ENCODE measurements around the gene PCSK4.
"Not testable (repeated sequence)": the region's sequence is repeated elsewhere in the genome, so short reads cannot be mapped to it uniquely, and the experiment has no call there.

Gene PCSK4

DNA sequence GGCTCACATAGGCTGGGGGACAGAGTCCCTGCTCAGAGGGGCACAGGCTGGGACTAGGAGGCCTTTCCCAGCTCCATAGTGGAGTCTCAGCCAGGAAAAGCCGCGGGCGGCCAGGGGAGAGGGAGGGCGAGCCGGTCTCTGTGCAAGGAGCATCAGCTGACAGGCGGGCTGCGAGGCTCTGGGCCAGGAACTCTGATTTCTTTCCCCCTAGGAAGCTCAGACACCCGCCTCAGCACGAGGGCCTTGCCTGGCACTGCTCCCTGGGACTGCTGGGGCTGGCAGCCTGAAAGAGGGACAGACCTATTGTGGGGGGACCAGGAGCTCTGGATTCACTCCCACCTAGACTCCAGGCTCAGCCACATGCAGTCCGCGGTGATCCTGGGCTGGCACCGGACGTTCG, 31.5 kb upstream of the PCSK4 start:
- DNase-seq, result no peak

DNA sequence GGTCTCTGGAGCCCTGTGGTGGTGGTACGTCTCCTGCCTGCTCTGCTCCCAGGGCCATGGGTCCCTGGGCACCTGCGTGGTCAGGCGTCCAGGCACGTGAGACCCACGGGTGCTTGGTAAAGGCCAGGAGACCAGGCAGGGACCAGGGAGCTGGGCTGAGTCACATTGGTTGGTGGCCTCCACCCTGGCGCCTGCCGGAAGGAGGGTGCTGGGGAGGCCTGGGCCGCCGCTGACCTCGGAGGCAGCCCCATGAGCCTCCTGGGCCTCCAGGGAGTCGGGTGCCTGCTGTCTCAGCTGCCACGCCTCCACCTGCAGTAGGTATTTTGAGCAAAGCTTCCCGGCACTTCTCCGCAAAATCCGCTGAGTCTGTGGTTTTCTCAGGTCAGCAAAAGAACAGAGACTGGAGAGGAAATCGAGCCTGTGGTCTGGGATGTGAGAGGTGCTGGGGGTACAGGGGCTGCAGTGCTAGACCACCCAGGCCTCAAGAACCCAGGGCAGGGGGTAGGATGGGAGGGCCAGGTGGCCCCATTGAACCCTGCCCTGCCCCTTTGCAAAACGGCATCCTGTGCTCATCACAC, 30.1 kb upstream of the PCSK4 start:
- DNase-seq, result no peak

- DNase-seq, result not testable (repeated sequence)
These were observed 29.7 kb upstream of the PCSK4 start for GRCh38 chr19:1519802-1520201.

GRCh38 chr19:1518471-1518870, 28.3 kb upstream of the PCSK4 start:
- DNase-seq, result no peak

- no peak for DNase-seq
These were observed 26.2 kb upstream of the PCSK4 start for GRCh38 chr19:1516395-1516753.

DNA sequence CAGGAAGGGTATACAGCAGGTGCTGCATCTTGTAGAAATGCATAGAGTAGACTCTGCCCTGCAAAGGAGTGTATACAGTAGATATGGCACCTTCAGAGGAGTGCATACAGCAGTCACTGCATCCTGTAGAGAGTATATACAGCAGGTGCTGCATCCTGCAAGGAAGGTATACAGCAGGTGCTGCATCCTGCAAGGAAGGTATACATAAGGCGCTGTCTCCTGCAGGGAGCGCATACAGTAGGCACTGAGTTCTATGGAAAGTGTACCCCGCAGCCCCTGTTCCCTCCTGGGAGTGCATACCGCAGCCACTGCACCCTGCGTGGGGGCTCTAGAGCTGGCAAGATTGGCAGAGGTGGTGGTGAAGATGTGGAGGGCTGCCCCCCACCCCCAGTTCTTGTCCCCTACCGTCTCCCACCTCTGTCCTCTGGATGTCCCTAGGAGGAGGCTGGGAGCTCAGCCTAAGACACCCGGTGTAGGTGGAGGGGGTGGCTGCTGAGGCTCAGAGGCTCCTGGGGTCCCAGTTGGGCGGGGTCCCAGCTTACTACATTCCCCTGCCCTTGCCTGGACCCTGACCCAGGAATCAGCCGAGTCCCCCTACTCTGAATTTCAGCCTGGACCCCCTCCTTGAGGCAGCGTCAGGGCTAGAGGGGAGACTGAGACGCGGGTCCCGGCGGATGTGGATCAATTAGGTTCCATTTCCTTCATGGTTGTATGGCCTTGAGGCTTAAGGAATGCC, 25.0 kb upstream of the PCSK4 start:
- DNase-seq, result no peak

DNA sequence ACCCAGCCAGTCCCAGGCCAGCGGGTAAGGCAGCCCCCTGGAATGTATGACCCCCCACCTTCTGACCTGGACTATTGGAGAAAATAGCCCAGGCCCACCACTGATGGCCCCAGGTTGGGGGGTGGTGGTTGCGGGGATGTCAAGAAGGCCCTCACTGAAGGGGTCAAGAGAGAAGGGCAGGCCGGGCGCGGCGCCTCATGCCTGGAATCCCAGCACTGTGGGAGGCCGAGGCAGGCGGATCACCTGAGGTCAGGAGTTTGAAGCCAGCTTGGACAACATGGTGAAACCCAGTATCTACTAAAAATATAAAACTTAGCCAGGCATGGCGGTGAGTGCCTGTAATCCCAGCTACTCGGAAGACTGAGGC, 24.1 kb upstream of the PCSK4 start:
- no peak for DNase-seq

DNA sequence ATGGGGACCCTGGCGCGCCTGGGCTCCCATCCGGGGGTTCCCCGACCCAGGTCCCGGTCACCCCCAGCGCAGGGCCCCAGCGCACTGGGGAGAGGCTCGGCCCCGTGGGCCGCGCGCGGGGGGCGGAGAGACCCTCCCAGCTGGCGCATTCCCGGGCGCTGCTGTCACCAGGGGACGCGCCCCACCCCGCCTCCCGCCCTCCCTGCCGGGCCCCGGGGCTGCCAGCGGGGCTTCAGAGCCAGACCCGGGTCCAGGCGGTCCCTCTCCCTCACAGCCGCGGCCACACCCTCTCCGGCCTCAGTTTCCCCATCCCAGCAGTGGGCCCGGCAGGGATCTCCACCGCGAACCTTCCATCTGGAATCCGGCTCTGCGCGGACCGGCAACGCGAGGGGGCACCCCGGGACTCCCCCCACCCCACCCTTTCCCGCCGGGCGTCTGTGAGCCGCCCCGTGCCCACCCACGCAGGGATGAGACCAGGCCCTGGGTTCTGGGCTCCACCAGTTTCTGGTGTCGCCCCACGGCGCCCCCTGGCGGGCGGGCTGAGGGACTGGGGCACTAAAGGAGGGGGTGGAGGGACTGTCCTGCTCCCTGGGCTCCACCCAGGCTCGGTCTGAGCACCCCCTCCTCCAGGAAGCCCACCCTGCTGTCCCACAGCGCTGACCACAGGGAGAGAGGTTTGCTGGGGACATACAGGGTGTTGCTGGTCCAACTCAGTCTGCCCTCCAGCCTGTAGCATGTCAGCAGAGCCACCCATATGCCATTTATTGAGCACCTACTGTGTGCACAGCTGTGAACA, 23.5 kb upstream of the PCSK4 start:
- DNase-seq, result no peak

GRCh38 chr19:1512671-1513498, 22.7 kb upstream of the PCSK4 start, which contains the start of gene ADAMTSL5:
ADAMTSL5 (minus strand) TSS chr19:1513019; CDS start chr19:1510943, 2,076 bp downstream.
- no peak for DNase-seq

- no peak for DNase-seq
These were observed 21.5 kb upstream of the PCSK4 start for GRCh38 chr19:1511318-1512317.

GRCh38 chr19:1510807-1511206, 20.7 kb upstream of the PCSK4 start:
- no peak for DNase-seq

DNA sequence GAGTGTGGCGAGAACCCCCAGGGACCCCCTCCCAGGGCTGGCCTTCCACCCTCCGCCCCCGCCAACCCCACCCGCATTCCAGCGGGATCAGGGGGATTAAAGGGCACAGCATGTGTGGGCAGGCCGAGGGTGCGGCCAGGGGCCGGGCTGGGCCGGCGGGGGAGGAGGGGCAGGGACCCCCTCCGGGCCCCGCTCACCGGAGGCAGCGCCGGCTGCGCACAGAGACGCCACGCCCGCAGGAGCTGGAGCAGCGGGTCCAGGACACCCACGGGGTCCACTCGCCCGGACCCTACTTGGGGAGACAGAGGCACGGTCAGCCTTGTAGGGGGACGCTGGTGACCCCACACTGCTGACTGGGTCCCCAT, 20.3 kb upstream of the PCSK4 start:
- DNase-seq, result no peak

DNA sequence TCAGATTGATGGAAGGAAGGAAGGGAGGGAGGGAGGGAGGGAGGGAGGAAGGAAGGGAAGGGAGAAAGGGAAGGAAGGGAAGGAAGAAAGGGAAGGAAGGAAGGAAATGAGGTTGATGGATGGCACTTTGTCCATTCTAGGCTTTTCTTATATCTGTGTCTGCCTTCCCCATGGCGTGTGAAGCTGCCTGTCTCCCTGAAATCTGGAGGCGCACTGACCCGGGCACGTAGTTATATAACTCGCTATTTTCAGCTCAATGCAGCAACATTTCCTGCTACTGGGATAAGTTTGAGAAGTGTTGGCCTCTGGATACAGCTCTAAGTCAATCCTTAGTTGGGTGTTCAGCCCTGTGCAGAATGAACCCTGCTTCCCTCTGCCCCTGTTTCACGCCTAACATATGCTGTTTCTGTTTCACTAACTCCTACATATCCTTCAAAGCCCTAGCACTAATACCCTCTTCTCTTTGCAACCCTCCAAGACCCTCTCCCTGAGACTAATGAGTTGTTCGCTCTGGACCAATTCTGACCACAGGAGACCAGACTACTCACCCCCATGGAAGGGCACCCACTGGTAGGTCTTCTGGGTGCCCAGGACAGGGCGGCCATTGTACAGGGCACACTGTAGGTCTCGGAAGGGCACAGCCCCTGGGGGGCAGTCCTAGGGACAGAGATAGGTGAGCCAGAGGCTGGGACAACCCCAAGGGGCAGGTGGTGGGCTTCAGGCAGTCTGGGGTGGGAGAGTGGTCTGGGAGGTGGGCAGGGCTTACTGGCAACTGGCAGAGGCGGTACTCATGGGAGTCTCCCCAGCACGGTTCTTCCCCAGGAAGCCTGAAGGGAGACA, 19.7 kb upstream of the PCSK4 start:
- DNase-seq, result no peak

GRCh38 chr19:1508507-1508856, 18.3 kb upstream of the PCSK4 start:
- DNase-seq, result no peak

GRCh38 chr19:1507763-1508506, 17.8 kb upstream of the PCSK4 start:
- peak; percentile 79 for DNase-seq

DNA sequence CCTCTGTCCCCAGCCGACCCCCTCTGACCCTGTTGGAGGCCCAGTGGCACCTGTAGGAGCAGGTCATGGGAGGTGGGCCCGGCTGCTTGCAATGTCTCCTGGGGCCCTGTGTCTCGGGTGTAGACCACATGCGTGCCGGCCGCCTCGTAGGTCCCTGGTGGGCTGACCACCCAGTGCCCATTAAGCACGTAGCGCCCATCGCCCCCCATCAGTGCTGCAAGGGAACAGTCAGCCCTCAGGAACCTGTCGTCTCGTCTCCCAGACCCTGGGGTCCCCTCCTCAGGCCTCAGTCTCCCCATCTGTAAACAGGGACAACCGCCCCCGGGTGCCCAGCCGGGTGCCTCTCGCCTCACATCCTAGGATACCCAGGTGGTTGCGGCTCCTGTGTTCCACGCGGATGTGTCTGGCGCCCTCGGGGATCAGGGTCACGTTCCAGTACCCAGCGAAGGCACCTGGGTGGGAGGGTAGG, 17.1 kb upstream of the PCSK4 start:
- DNase-seq, result no peak

GRCh38 chr19:1505991-1506881, 16.1 kb upstream of the PCSK4 start:
- DNase-seq, result no peak

GRCh38 chr19:1505012-1505411, 14.9 kb upstream of the PCSK4 start:
- no peak for DNase-seq
